GM06990 (cell line): ENCODE results near the gene CERKL.

ENCODE experiments used
- DNase-seq: peaks from one replicate; pipeline ENCODE4 v3.0.0-alpha.2; 2011; ENCODE audit not compliant: insufficient read length; ENCODE audit errors: extremely low read depth
- H3K27me3 ChIP-seq: replicated peaks from 2 replicates; pipeline ENCODE4 v1.6.0; 2011; ENCODE audit warnings: low read length; ENCODE audit not compliant: control insufficient read depth, insufficient read depth
- H3K36me3 ChIP-seq: 2 replicates; pipeline ENCODE4 v1.5.1; 2011; ENCODE audit warnings: low read length; ENCODE audit not compliant: control insufficient read depth, insufficient read depth
- H3K4me3 ChIP-seq: replicated peaks from 2 replicates; pipeline ENCODE4 v1.5.1; 2011; ENCODE audit warnings: low read depth, mild to moderate bottlenecking, control low read depth, low read length
- TF ChIP-seq, protein P1 (sequence below): IDR thresholded peaks from 2 replicates; pipeline ENCODE4 v1.5.1; 2011; ENCODE audit warnings: low read length, control low read depth, mild to moderate bottlenecking, inconsistent platforms; ENCODE audit not compliant: insufficient read depth, poor library complexity, severe bottlenecking

The CERKL gene

DNA sequence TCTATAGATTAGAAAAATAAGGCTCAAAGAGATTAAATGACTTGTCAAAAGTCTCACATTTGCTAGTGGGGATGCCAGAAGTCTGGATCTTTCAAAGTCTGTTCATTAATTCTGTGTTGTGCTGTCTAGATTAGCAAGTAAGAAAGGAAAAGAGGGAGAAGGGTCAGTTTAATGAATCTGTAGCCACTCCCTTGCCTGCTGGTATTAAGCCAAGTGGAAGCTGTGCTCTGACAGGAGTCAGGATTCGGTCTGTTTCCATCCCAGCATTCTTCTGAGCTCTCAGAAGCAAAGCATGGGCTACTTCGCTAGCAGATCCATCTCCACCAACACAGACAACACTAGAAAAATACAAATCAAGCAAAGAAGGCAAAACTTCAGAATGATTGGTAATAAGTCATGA lies 98.5 kb downstream of the CERKL start:
- Histone ChIP-seq H3K4me3 (no peak overlapping the region), H3K27me3 (no peaks in the 10 kb centered on the region), H3K36me3 (no peaks in the 10 kb centered on the region)
- no peak for DNase-seq
- TF ChIP-seq, protein P1, sequence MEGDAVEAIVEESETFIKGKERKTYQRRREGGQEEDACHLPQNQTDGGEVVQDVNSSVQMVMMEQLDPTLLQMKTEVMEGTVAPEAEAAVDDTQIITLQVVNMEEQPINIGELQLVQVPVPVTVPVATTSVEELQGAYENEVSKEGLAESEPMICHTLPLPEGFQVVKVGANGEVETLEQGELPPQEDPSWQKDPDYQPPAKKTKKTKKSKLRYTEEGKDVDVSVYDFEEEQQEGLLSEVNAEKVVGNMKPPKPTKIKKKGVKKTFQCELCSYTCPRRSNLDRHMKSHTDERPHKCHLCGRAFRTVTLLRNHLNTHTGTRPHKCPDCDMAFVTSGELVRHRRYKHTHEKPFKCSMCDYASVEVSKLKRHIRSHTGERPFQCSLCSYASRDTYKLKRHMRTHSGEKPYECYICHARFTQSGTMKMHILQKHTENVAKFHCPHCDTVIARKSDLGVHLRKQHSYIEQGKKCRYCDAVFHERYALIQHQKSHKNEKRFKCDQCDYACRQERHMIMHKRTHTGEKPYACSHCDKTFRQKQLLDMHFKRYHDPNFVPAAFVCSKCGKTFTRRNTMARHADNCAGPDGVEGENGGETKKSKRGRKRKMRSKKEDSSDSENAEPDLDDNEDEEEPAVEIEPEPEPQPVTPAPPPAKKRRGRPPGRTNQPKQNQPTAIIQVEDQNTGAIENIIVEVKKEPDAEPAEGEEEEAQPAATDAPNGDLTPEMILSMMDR, result no peak

DNA sequence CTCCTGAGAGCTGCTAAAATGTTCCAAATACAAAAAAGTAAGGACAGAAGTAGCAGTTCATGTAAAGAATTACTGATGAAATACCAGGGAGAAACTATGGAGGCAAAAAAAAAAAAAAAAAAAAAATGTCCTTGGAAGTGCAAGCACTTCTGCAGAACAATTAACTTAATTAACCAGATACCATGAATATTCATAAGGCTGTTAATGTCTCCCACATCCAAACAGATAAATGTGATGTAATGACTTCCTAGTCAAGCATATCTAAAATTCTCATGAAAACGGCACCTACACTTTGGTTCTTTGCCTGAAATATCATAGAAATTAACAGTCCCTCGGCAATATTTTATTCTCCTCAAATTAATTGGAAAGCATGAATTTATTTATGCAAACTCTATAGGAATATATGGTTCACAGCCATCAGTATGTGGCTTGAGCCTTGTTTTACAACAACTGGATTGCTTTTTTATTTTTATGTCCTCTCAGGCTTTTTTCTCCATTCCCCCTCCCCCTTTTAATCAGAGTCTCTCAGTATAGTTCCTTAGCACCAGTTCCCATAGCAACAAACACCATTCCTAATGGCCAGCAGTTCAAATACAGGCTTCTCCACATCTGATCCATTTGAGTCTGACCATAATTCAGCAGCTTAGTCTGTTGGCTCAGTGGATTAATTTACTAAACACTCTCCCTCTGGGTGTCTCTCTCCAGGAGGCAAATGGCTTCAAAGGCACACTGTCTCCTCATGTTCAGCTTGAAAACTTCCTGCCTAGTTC lies 102.7 kb downstream of the CERKL start:
- no peak for DNase-seq
- no peak overlapping the region for H3K4me3 ChIP-seq
- H3K36me3 ChIP-seq, result no peaks in the 10 kb centered on the region
- no peaks in the 10 kb centered on the region for H3K27me3 ChIP-seq
- TF ChIP-seq, protein P1, result no peak

DNA sequence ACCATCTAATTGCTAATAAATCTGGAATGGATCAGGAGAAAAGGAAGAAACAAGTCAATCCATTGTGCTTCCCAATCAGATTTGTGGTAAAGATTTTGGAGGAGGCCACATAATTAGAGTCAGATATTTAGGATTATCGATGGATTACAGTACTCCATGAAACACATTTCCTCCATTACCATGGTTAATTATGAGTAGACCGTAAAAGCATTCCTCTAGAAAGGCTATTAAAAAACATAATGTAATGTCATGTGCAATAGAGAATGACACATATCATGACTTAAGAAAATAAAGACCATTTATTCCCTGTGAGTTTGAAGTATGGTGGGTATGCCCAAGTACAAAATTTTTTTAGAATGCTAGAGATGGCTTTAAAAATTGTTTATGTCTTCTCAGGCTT lies 103.7 kb downstream of the CERKL start:
- Histone ChIP-seq H3K4me3 (no peak overlapping the region), H3K36me3 (no peaks in the 10 kb centered on the region), H3K27me3 (no peaks in the 10 kb centered on the region)
- DNase-seq, result no peak
- TF ChIP-seq, protein P1, result no peak

DNA sequence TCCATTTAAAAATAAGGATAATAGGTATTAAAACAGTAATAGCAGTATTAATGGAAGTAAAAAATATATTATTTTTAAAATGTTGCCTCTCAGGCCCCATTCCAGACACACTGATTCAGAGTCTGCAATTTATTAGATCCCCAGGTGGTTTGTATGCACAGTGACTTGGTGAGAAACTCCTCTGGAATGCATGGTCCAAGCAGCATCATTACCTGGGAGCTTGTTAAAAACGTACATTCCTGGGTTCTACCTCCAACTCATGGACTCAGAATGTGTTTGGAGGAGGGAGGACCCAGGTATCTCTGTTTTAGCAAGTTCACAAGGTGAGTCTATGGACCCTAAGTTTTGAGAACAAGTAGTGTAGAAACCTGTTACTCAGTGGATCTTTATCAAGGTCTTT lies 104.1 kb downstream of the CERKL start:
- TF ChIP-seq, protein P1, result no peak
- H3K4me3 ChIP-seq, result no peak overlapping the region
- no peak for DNase-seq
- H3K27me3 ChIP-seq, result no peaks in the 10 kb centered on the region
- no peaks in the 10 kb centered on the region for H3K36me3 ChIP-seq

DNA sequence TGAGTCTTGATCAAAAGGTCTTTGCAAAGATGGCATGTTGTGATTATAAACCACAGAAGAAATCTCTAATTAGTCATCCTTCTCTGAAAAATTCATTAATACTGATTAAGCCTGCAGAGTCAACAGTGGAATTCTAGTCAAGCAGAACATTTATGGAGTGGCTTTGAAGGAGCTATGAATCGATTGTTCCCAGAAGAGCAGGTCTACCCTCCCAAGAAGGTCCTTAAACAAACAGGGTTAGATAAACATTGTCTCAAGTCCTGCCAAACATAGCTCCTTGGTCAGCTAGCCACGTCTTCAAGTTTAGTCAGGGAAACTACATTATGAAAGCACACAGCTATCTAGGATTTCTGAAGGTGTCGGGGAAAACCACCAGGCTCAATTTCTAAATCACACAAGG lies 110.8 kb downstream of the CERKL start:
- Histone ChIP-seq H3K36me3 (no peaks in the 10 kb centered on the region), H3K27me3 (no peaks in the 10 kb centered on the region), H3K4me3 (no peak overlapping the region)
- DNase-seq, result no peak
- TF ChIP-seq, protein P1, result no peak

DNA sequence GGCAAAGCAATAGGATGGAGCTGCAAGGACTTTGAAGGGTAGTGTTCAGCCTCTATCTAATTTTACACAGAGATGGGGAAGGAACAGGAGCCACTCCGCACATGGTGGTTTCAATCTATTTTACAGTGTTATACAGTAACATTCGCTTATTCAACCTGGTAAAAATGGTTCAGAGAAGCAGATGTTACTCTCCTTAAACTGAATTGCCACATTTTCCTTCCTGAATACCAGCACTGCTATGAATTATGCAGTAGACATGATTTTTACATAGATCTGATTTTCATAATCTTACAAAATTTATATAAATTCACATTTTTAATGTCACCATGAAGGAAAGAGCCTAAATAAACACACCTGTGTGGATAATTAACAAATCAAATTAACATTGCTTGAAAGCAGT lies 114.7 kb downstream of the CERKL start:
- DNase-seq, result no peak
- peaks cover 1% of the 10 kb centered on the region for H3K36me3 ChIP-seq
- TF ChIP-seq, protein P1, result no peak
- no peaks in the 10 kb centered on the region for H3K27me3 ChIP-seq
- no peak overlapping the region for H3K4me3 ChIP-seq
